Activated naive CD4-positive, alpha-beta T cell treated with Interleukin-2 at 50 U/mL for 16 hours (primary cell): ENCODE results near the gene SNRNP40.

Experiments used
- DNase-seq: peaks from one replicate; pipeline ENCODE4 v3.0.0-alpha.2; 2020

SNRNP40 gene

DNA sequence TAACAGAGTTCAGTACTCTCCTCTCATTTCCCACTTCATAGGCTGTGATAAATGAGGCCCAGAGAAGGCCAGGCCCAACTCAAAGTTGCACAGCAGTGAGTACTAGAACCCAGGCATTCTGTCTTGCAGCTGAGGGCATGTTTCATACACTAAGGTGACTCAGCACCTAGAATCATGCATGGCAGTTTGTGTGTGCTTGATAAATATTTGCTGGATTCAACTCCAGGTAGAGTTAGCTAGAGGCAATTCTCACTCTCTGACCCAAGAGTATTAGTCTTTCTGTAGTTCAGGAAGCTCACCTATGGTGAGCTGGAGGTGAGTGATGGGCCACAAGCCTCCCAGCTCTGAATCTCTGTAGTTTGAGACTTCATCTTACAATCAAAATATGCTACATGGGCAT, 67.6 kb downstream of the SNRNP40 start:
- DNase-seq = no peak

GRCh38 chr1:31227891-31228568, 68.6 kb downstream of the SNRNP40 start:
- no peak for DNase-seq

- no peak for DNase-seq
These were observed 72.5 kb downstream of the SNRNP40 start for GRCh38 chr1:31224068-31224467.

- no peak for DNase-seq
These were observed 74.4 kb downstream of the SNRNP40 start for GRCh38 chr1:31222176-31222575.

- DNase-seq = no peak
These were observed 75.5 kb downstream of the SNRNP40 start for GRCh38 chr1:31221072-31221471.

DNA sequence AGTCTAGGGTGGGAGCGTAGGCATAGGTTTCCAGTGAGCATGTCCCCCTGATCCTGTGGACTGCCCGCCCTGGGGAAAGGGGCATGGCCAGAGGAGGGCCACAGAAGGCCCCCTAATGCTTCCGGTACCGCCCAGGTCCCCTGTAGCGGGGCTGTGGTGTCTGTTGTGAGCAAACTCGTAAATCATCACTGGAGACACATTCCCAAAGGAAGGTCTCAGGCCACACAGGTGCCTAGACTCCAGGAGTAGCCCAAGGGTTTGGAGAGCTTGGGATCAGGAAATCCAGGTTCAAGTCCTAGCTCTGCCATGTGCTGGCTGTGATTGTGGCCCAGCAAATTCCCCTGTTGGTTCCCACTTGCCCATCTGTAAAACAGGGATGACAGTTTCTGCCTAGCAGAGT, 77.1 kb downstream of the SNRNP40 start:
- DNase-seq = no peak

GRCh38 chr1:31218705-31219104, 77.9 kb downstream of the SNRNP40 start:
- DNase-seq = no peak

DNA sequence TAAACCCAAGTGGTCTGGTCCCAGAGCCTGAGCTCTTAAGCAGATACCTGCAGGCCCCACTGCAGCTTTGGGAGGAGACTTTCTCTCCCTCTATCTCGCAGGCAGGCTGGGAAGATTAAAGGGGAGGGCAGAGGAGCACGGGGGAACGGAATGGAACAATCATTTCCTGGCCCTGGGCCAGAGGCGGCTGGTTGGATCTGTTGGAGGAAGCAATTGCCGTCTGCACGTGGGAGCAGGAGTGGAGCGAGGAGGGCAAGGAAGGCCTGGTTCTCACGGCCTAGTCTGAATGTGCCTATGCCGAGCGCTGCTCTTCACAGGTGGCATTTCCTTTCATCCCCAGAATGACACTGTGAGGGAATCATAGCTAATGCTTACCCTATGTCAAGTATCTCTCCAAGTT, 80.6 kb downstream of the SNRNP40 start:
- DNase-seq = no peak

- no peak for DNase-seq
These were observed 81.5 kb downstream of the SNRNP40 start for GRCh38 chr1:31215065-31215570.

GRCh38 chr1:31214316-31215064, 82.1 kb downstream of the SNRNP40 start:
- DNase-seq = no peak
